Endothelial cell of hepatic sinusoid (primary cell): ENCODE data around the gene RPS6KA2.

Experiments used
- in situ Hi-C: cut with HindIII; loops from 2 replicates; pipeline ENCODE4 v1.10.0; 2017; ENCODE audit warnings: low sequenced_read_pairs

The RPS6KA2 gene

DNA sequence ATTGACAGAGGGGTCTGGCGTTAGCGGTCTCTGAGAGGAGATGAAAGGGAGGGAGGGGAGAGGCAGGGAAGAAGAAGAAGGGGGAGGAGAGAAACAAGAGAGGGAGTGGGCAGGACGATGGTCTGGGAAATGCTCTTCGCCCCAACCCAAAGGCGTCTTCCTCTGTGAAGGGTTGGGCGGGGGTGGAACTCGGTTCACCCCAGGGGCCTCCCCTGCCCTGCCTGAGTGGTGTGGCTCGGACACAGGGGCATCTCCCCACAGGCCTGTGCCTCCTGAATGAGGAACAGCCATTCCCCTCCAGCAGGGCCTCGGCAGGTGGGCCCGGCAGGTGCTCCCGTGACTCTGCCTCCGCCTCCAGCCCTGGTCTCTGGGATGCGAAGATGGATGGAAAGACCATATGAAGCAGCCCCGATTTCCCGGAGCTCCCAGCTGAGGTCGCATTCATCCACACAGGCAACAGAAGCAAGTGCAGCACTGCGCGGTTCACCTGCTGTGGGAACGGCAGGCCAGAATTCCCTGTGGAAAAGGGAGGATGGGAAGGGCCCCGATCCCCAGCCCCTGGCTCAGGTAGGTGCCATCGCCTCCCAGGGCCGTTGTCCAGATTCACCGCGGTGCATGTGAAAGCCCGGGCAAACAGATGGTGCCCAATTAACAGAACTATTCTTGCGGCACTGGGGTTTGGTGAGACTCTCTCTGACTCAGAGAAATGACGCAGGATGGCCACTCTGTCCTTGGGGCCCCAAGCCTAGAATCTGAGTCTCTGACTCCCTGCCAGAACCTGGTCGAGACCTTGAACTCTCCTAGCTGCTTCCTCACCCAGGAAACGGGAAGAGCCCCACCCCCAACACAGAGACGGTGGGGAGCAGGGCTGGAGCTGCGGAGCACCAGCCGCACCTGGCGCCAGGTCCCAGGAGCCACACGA, 29.4 kb upstream of the RPS6KA2 start:
- in situ Hi-C loops = no loop called here

DNA sequence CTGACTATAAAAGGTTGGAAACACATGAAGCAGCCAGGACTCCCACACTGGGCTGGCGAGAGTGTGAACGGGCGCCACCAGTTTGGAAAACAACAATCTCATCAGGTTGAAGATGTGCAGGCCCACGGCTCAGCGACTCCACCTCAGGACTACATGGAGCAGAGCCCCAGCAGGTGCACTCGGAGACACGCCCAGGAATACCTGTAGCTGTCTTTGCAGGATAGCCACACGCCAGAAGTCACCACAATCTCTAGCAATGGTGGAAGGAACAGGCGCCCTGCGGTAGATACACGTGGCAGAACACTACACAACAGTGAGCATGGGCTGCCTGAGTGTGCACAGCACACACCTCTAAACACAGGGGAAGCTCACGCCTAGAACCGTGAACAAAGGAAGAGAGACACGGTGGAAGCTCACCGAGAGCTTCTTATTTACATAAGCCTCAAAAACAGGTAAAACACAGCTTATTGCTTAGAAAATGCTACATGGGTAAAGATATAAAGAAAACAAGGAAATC, 28.7 kb upstream of the RPS6KA2 start:
- in situ Hi-C loops = no loop called here

DNA sequence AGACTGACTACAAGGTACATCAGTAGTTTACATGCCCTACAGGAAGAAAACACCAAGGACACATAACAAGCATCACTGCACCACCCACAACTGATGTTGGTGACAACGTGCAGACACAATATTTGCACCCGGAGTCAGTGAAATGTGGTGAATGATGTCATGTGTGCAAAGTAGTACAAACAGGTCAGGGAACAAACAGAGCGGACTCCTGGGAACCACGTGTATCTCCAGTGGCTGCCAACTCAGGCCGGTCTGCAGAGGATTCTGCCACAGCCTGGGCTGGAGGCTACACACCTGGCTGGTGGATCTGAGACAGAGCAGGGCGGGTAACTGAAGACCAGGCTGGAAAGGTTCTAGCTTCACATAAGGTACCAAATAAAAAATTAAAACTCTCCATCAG, 28.2 kb upstream of the RPS6KA2 start:
- in situ Hi-C loops = no loop called here

DNA sequence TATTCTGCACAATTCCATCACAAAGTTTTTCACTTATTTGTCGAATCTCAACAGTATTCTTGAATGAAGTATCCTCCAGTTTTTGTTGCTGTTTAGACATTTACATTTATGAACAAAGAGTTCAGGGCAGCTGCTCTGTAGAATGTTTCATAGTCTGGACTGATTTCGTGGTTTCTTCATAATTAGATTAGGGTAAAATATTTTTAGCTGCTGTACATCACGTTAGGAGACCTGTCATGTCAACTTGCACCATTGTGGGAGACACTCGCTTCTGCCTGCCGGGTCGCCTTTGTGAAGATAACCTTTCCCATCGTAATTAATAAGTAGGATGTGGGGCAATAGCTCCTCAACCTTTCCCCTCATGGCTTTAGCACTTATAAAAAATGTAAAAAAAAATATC, 27.5 kb upstream of the RPS6KA2 start:
- in situ Hi-C loops = no loop called here

DNA sequence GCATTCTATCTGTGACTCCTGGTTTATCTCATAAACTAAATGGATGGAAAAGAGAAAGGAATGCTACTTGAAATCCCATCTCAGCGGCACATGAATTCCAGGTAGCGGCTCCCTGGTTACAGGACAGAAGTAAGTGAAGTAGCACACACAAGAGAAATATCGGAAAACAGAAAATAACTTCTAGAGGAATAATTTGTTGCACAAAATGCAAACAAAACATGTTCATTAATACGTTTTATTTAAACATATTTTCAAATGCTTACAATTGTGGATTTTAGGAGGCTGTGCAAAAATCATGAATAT, 26.5 kb upstream of the RPS6KA2 start:
- in situ Hi-C loops = no loop called here

DNA sequence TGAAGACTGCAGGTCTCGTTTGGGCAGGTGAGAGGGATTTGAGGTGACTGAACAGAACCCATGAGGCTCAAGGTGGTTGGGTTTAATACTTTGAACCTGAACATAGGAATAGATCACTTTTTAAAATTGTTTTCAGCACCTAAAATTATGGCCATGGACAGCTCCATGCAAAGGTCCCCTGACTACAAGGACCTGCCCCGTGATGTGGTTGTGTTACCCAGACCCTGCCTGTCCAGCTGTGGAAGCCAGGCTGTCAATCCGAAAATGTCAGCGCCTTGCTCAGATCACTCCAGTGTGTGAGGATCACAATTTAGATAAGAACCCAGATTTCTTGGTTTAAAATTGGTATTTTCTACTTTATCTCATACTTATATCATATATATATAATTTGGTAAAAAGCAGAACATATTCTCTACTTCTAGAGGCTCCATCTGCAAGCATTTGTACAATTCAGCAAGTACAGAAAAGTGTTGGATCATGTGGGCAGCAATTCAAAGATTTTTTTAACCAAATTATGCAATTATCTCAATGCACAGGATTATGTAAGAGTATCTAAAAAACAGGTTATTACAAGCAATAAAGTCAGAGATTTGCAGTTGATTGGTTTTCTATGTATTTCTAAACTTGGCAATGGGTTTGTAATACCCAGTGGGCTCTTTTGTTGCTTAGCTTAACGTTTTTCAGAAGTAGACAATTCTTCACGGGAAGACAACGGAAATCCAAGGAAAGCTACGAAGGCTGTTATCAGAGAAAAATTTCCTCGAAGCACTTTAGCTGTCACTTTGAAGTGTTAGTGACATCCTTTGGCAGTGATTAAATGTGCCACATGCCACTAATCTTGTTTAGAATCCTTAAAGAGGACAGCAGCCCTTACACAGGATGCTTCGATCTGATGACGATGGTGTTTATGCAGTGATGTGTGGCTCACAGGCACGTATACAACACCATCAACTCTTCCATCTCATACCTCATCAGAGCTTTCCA, 24.1 kb upstream of the RPS6KA2 start:
- in situ Hi-C loops = no loop called here

DNA sequence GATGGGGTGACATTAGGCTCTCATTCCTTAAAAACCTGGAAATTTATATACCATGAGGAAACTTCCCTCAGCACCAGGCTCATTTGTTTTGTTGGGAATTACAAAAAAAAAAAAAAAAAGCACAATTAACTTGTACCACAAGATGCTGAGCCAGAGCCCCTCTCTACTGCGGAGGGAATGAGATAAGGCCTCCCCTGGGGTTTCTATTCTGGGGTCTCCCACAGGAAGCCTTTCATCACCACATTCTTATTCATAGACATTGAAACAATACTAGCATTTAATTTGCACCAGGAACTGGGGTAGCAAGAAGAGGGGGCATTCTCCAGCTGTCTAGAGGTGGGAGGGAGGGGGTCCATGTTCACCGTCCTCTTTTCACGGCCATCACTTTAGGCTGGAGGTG, 23.0 kb upstream of the RPS6KA2 start:
- in situ Hi-C loops = no loop called here

DNA sequence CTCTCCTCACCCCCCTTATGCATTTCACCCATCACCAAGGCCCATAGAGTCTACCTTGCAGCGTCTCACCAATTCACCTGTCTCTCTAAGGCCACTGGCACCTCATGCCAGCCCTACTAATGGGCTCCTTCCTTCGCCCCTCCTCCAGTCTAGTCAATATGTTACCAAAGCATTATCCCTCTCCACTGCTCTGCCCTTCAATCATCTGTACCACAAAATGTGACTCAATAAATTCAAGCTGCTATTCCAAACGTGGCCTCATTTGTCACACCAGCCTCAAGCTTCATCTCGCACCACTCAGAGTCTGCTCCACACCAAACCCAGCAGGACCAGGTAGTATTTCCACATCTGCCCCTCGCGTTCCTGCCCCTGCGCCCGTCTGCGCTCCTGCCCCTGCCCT, 21.8 kb upstream of the RPS6KA2 start:
- in situ Hi-C loops = no loop called here

DNA sequence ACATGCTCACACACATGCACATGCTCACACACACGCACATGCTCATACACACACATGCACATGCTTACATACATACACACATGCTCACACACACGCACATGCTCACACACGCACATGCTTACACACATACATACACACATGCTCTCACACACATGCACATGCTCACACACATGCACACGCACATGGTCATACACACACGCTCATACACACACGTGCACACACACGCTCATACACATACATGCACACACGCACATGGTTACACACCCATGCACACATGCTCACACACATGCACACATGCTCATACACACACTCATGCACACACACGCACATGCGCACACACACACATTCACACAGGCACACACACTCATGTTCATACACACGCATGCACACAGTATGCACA, 20.8 kb upstream of the RPS6KA2 start:
- in situ Hi-C loops = no loop called here

DNA sequence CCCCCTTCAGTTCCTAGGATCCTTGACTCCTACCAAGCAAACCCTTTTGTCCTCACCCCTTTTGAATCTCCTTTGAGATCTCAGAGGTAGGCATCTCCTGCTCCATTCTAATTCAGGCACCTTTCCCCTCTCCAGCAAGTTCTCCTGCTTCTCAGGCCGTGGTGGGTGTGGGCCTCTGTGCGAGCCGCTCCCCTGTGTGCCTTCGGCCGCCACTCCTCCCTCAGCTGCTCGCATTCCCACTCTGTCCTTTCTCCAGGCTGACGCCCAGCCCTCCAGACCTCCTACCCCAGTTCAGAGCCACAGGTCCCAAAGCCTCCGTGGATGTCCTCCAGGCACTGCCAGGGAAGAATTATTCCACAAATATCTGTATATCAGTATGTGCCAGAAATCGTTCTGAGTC, 19.7 kb upstream of the RPS6KA2 start:
- in situ Hi-C loops = no loop called here

DNA sequence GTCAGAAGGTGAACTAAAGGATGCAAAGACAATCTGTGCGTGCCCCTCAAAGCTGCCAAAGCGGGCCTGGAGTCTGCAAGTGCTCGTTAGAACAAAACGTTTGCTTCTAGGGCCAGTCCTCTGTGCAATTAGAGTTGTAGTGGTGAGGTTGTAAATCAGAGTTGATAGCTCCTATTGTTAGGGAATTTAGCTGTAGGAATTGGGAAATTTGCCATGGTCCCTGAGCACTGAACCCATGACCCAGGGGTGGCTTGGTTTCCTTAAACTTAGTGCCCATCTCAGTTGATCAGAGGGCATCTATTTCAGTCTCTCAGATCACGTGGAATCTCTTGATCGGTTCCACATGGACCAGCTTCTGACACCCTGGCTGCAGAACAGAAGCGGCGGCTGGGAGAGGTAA, 18.8 kb upstream of the RPS6KA2 start:
- in situ Hi-C loops = no loop called here

DNA sequence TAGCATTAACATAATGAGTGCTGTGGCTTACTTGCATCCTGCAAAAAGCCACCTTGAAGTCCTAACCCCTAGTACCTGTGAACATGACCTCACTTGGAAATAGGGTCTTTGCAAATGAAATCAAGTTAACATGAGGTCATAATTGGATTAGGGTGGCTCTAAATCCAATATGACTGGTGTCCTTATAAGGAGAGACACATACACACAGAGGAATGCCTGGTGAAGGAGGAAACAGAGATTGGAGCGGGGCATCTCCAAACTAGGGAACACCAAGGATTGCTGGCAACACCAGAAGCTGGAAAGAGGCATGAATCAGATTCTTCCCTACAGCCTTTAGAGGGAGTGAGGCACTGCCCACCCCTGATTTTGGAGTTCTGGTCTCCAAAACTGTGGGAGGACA, 17.6 kb upstream of the RPS6KA2 start:
- in situ Hi-C loops = no loop called here

DNA sequence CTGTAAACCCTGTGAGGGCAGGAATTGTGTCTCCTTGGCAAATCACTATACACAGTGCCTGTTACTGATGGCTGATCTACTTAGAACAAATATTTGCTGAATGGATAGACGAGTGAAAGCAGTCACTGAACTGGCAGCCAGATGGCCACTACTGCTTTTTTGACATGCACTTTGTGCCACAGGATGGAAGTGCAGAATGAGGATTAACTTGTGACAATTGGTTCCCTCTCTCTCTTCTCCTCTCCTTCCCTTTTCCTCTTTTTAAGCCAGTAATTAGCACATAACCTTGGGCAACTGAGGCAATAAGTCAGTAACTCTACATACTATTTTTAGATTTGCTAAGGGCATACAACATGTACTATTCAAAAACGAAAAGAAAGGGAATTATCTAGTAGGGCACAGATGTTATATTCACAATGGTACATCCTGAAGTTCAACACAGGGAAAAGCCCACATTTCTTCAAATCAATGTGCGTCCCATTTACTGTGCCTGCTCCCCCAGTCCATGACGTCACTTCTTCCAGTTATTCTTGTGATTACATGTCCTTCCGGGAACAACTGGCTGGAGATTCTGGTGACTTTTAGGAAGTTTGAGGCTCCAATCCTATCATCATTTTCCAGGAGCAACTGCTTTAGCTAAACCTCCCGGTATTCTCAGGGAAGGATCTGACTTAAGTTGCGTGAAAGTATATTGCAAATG, 17.0 kb upstream of the RPS6KA2 start:
- in situ Hi-C loops = no loop called here

DNA sequence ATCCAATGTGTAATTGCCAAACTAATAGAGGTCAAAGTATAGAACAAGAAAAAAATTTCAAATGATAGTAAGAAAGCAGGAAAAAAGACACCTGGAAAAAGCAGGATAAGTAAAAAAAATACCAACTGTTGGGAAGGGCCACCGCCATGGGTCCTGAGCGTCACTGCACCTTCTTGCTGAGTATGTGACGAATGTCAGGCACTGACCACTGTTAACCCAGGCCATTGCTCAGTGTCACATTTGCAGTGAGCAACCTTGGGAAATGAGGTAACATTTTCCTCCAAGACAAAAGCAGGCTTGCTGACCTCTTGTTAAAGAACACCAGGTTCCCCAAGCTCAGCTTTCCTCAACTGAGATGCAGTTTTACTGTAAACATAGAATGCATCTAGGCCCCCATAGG, 15.6 kb upstream of the RPS6KA2 start:
- in situ Hi-C loops = no loop called here

DNA sequence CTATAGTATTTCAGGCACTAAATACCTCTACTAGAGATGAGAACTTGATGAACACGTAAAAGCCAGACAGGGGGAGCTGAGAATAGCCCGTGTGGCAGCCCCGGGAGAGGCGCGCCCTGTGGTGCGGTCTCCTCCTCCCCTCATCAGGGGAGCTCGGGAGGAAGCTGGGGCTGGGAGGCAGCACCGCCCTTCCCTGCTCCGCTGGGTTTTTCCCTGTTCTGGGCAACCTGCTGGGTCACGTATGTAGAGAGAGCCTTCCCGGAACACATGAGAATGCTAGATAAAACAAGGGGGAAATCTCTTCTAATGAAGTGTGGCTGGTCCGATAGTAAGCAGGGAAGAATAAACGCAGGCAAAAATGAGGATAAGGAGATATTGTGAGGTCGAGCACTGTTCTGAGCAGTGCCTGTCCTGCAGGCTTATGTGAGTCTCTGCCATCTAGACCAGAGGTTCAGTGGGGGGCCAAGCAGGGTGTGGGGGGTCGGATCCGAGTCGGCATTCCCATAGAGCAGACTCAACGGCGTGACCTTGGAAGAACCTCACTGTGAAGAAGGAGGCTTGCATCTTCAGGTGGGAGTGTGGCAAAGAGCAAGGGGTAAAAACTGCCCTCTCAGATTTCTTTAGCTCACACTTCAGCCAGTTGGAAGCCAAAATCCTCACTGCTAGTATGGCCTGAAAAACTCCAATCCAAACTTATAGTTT, 13.4 kb upstream of the RPS6KA2 start:
- in situ Hi-C loops = no loop called here

DNA sequence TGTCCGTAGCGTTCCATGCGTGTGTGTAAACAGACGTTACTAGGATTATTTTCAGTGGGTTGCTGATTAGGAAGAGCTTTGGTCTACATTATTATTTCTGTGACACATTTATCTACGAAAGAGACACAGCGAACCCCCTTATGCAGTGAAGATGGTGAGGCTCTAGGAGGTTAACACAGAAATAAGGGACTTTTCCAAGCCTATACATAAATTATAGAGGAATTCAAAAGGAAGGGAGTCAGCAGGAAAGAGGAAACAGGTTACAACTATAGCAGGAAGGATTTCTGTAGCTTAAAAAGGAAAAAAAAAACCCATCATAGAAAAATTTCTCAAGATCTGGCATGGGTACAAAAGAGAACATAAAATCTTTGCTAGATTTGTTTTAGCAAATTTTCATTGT, 12.9 kb upstream of the RPS6KA2 start:
- in situ Hi-C loops = loop anchor here (5.0 kb wide), 1 partner anchor 97 kb away; no protein-coding TSS in a partner anchor

DNA sequence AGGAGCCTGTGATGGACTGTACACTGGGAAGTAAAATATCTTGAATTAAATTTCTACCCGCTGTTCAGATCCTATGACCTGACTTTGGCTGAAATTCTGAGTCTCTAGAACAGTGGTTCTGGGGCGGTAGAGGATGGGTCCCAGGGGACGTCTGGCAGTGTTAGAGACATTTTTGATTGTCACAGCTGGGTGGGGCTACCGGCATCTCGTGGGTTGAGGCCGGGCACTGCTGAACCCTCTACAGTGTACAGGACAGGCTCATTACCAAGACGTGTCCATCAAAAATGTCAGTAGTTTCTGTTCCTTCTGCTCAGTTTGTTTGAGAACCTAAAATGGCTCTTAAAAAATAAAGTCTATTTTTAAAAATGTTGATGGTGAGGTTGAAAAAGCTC, 11.5 kb upstream of the RPS6KA2 start:
- in situ Hi-C loops = loop anchor here (5.0 kb wide), 1 partner anchor 99 kb away; no protein-coding TSS in a partner anchor

DNA sequence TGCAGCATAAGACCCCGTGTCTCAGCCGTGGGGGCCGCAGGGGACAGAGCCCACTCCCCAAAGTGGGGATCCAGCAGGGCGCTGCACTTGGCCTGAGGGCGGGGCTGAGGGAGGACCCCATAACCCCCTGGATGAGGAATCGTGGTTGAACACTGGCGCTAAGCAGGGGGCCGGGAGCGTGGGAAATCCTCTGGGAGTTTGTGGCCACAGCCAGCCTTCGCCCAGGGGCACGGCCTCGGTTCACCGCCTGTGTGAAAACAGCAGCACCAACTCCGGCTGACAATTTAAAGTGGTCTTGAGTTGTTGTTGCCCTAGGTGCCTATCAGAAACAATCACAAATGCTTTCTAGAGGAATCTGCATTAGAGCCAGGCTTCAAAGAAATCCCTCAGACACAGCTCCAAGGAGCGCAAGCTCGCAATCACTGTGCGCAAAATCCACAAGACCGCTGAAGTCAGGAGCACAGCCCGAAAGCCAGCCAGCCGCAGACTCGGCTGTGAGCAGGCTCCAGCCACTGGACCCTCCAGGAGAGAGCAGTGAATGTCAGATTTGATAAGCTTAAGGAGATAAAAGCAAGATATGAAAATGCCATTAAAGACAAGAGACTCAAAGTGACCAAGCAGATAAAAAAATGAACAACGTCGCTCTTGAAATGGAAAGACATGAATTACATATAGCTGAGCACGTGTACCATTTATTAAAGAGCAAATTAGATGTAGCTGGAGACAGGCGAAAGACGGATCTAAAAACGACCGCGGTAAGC, 10.9 kb upstream of the RPS6KA2 start:
- in situ Hi-C loops = loop anchor here (5.0 kb wide), 1 partner anchor 99 kb away; no protein-coding TSS in a partner anchor

DNA sequence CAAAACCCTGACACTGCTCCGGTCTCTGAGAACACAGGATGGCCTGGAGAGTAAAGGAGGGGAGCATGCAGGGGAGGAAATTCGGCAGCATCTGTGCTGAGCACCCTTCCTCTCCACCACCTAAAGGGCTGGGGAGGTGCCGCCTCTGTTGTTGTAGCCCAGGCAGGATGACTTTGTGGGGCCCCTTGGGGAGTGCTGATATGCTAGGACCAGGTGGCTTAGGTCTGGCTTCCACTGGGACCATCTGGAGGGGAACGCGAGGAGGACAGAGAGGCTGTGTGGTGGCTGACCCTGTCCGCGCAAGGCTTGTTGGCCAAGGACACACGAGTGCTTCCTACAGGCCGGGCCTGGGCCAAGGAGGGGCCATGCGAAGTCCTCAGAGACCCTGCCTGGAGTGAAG, 9.9 kb upstream of the RPS6KA2 start:
- in situ Hi-C loops = loop anchor here (5.0 kb wide), 1 partner anchor 100 kb away; no protein-coding TSS in a partner anchor
